Measurements from ENCODE around the gene OR6C6. TPM values are rescaled to one million over a fixed set of nuclear protein-coding genes. Genes with fewer than 3 reads are reported as not detected.

Gene OR6C6
- total RNA-seq, 4 donors from 2014 or later = not detected

- no peak for ATAC-seq (ENCODE audit: low FRiP score)
- no peak for TF ChIP-seq CTCF (IDR thresholded peaks at IDR 0.05)
- DNase-seq (ENCODE audit: low spot score) = no peak
Measured at GRCh38 chr12:55280991-55281390, 15.4 kb downstream of the OR6C6 start.

GRCh38 chr12:55258303-55258702 is 38.1 kb downstream of the OR6C6 start:
- TF ChIP-seq CTCF (IDR thresholded peaks at IDR 0.05) = no peak
- no peak for ATAC-seq (ENCODE audit: low FRiP score)
- DNase-seq (ENCODE audit: low spot score) = no peak

GRCh38 chr12:55256831-55257230 is 39.5 kb downstream of the OR6C6 start:
- TF ChIP-seq CTCF (IDR thresholded peaks at IDR 0.05) = no peak
- DNase-seq (ENCODE audit: low spot score) = no peak
- no peak for ATAC-seq (ENCODE audit: low FRiP score)

- ATAC-seq (ENCODE audit: low FRiP score) (no peak), DNase-seq (ENCODE audit: low spot score) (no peak)
- no peak for TF ChIP-seq CTCF (IDR thresholded peaks at IDR 0.05)
Measured at GRCh38 chr12:55253281-55253680, 43.1 kb downstream of the OR6C6 start.

GRCh38 chr12:55250944-55251343 is 45.4 kb downstream of the OR6C6 start:
- TF ChIP-seq CTCF (IDR thresholded peaks at IDR 0.05) = no peak
- DNase-seq (ENCODE audit: low spot score) (no peak), ATAC-seq (ENCODE audit: low FRiP score) (no peak)

GRCh38 chr12:55246159-55246558 is 50.2 kb downstream of the OR6C6 start:
- TF ChIP-seq CTCF (IDR thresholded peaks at IDR 0.05) = no peak
- ATAC-seq (ENCODE audit: low FRiP score) = no peak
- no peak for DNase-seq (ENCODE audit: low spot score)

GRCh38 chr12:55244309-55244708 is 52.1 kb downstream of the OR6C6 start, which contains the start of gene OR6C74:
TSS of gene OR6C74 (plus strand) at chr12:55244609. CDS start at chr12:55247288, 2,679 bp downstream.
- no peak for DNase-seq (ENCODE audit: low spot score)
- no peak for TF ChIP-seq CTCF (IDR thresholded peaks at IDR 0.05)
- no peak for ATAC-seq (ENCODE audit: low FRiP score)

Other genes starting within 250 kb of the OR6C6 start
- gene OR9K2, start 170.2 kb downstream of the OR6C6 start, total RNA-seq = not detected
- not detected for gene OR10A7, start 75.5 kb downstream of the OR6C6 start, total RNA-seq
- gene OR6C74, start 52.0 kb downstream of the OR6C6 start, total RNA-seq = not detected
- gene OR6C1, start 17.8 kb upstream of the OR6C6 start, total RNA-seq = not detected
- gene OR6C3, start 34.2 kb upstream of the OR6C6 start, total RNA-seq = not detected
- gene OR6C75, start 66.4 kb upstream of the OR6C6 start, total RNA-seq = not detected
- gene OR6C65, start 104.0 kb upstream of the OR6C6 start, total RNA-seq = not detected
- not detected for gene OR6C76, start 129.7 kb upstream of the OR6C6 start, total RNA-seq
- gene OR6C2, start 147.5 kb upstream of the OR6C6 start, total RNA-seq = not detected
- not detected for gene OR6C70, start 173.6 kb upstream of the OR6C6 start, total RNA-seq
- gene OR6C68, start 195.8 kb upstream of the OR6C6 start, total RNA-seq = not detected